Aorta (tissue), 5 donors: Measurements from ENCODE around the gene TEAD1. TPM values are rescaled to one million over a fixed set of nuclear protein-coding genes. Genes with fewer than 3 reads are reported as not detected.

Source experiments
- ATAC-seq: fragments of 200-7000 bp; cut with Tn5 transposase; one replicate; pipeline ENCODE4 v1.9.1; 2022; ENCODE audit warnings: moderate library complexity; ENCODE audit not compliant: low FRiP score
- DNase-seq, 2 donors: peaks; one replicate each; pipeline ENCODE4 v3.0.0-alpha.2; 2020
- H3K27ac ChIP-seq, 2 donors: one replicate each; pipeline ENCODE4 v1.5.1; 2013; ENCODE audit warnings: low read length in 2 of 2, mild to moderate bottlenecking in 2 of 2, moderate library complexity in 2 of 2, control low read depth in 1 of 2, inconsistent platforms in 1 of 2, low read depth in 1 of 2
- H3K27me3 ChIP-seq, 2 donors: one replicate each; pipeline ENCODE4 v1.6.1; 2013; ENCODE audit warnings: control low read depth in 1 of 2, low read length in 1 of 2, mild to moderate bottlenecking in 1 of 2, moderate library complexity in 1 of 2; ENCODE audit not compliant: insufficient read depth in 2 of 2, control insufficient read depth in 1 of 2
- H3K36me3 ChIP-seq, 2 donors: one replicate each; pipeline ENCODE4 v1.6.1; 2013; ENCODE audit warnings: control low read depth in 1 of 2, low read length in 1 of 2, mild to moderate bottlenecking in 1 of 2; ENCODE audit not compliant: insufficient read depth in 2 of 2, control insufficient read depth in 1 of 2
- H3K4me1 ChIP-seq, 2 donors: one replicate each; pipeline ENCODE4 v1.6.1; 2013; ENCODE audit warnings: low read length in 2 of 2, control low read depth in 1 of 2, mild to moderate bottlenecking in 1 of 2, moderate library complexity in 1 of 2; ENCODE audit not compliant: insufficient read depth in 2 of 2, control insufficient read depth in 1 of 2
- H3K4me3 ChIP-seq, 2 donors: one replicate each; pipeline ENCODE4 v1.5.1; 2013; ENCODE audit warnings: low read length in 2 of 2, control low read depth in 1 of 2, mild to moderate bottlenecking in 1 of 2
- H3K9me3 ChIP-seq: one replicate; pipeline ENCODE4 v1.6.1; 2013; ENCODE audit warnings: mild to moderate bottlenecking, low read length; ENCODE audit not compliant: control insufficient read depth
- WGBS, 2 donors: extraction: QIAGEN DNeasy Blood & Tissue Kit; methylation state at CpG; one replicate each; pipeline ENCODE4 v1.1.7; 2013; 5-methylcytosine and 5-hydroxymethylcytosine counted together
- intact Hi-C, 2 donors: fragments of 100-400 bp; cut with DNase I; formaldehyde crosslinking; loops; one replicate each; pipeline versions ENCODE4 v1.14.2 to v1.15.0; 2022
- polyA plus RNA-seq, 2 donors: library from polyadenylated mRNA; stranded (reverse); fragments of 200-250 nt; gene quantifications; one replicate each; pipeline ENCODE4 v1.2.3, GENCODE V29; 2013
- total RNA-seq, 2 donors: library from RNA; stranded (reverse); fragmentation: NEBNext Ultra II Directional; extraction: Animal tissue kit (Norgen Biotek cat#: 25700); gene quantifications; one replicate each; pipeline ENCODE4 v1.2.1, GENCODE V29; 2021
- donor health status: healthy with polysubstance abuse.
- donor health status: Bipolar disorder and iron deficiency.
- donor health status: DM: no; HTN: no; CAD: no.
- donor health status: DM: no; HTN: no; CAD: no.
- donor health status: DM: yes; HTN: yes; CAD: no.

Gene TEAD1
- total and polyA plus RNA-seq, 4 donors, result 10.8 to 64.9 (median 34.3) TPM

DNA sequence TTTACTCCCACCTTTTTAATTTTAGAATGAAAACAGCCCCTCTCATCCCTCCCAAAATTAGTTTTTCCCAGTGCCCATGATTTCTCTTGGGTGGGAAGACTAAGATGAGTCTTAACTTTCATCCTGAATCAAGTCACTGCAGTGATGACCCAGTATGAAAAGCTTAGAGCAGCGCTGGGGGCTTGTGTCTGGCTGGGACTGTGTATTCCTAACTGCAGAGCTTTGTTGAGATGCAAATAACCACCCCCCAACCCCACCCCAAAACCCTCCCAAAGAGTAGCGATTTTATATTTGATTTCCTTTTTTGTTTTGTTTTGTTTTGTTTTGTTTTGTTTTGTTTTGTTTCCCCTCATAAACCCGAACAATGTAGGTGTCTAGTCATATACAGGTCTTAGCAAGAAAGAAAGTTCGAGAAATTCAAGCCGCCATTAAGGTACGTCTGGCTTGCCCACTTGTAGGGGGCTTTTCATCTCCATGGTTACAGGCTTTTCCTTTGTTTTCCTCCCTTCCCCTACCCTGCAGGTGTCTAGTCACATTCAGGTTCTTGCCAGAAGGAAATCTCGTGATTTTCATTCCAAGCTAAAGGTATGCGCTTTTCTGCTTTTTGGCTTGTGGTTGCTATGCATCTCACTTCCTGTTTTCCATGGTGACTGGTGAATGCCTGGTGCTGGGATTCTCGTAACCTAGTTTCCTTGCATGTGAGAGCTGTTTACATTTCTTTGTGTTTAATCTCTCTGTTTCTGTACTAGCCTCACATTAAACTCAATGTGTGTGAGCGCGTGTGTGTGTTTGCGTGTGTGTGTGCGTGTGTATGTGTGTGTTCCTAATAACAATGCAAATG, 190.3 kb downstream of the TEAD1 start:
- DNase-seq (no peak), ATAC-seq (no peak)
- 81 to 82% methylated on average over 13 of the region's 13 CpGs for WGBS, 2 donors
- no peaks in the 10 kb centered on the region for H3K36me3 ChIP-seq
- no peak overlapping the region for H3K4me3 ChIP-seq
- H3K4me1 ChIP-seq, result peaks cover 2 to 6% of the 10 kb centered on the region in 2 donors
- no peaks in the 10 kb centered on the region for H3K27me3 ChIP-seq
- H3K27ac ChIP-seq, result no peak overlapping the region
- intact Hi-C loops, result no loop called here
- no peaks in the 10 kb centered on the region for H3K9me3 ChIP-seq

DNA sequence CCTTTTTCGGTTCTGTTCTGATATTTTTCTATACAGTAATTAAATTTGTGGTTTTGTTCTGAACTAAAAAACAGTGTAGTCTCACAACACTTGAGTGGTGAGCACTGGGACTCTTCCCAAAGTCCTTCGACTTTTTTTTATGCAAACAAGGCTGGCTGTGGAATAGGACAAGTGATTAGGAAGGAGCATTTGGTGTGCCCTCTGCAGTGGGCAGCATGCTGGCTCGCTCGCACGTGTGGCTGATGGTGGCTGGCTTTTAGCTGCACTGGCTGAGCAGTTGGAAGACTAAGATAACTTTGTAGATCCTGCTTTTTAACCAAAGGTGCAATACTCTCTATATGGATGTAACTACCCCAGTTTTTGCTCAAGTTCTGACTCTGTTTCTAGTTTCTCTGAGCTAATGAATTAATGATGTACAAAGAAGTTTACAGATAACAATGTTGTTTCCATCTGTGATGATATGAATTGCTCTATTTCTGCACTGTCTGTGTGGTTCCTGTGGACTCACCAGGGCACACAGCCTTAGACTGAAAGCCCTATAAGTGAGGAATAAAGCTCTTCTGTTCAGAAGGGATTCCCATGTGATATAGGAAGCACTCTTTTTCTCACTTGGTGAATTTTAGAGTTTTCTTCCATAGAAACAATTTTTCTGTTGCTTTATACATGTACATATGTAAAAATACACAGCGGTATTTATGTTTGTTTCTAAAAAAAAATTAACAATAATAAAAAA, 191.8 kb downstream of the TEAD1 start:
- WGBS, 2 donors, result 80 to 83% methylated on average over 6 of the region's 6 CpGs
- H3K27me3 ChIP-seq, result no peaks in the 10 kb centered on the region

DNA sequence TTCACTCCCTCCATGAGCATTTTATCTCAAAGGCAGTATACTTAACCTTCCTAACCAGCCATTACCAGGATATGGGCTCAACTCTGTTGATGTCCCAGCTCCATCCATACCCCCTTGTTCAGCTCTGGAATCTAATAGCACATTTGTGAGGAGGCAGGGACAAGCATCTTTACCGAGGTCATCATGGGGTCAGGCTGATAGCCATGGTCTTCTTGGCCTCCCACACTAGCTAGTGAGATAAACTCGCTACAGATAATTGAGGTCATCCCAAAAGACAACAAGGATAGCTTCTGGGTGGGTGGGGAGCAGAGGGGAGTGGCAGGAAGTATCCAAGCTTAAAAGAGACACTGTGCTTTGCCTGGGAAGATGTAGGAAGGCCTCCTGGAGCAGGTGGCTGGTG, 193.3 kb downstream of the TEAD1 start:
- WGBS, 2 donors, result 93 to 94% methylated on average over 2 of the region's 2 CpGs
- Histone ChIP-seq H3K4me1 (peaks cover under 1 to 2% of the 10 kb centered on the region in 2 donors), H3K27me3 (no peaks in the 10 kb centered on the region), H3K9me3 (no peaks in the 10 kb centered on the region), H3K36me3 (no peaks in the 10 kb centered on the region), H3K27ac (no peak overlapping the region), H3K4me3 (no peak overlapping the region)
- ATAC-seq, result no peak
- DNase-seq, result no peak
- intact Hi-C loops, result no loop called here

More for the DNA sequence above, 191.8 kb downstream of the TEAD1 start:
- intact Hi-C loops, result no loop called here
- ATAC-seq, result no peak
- H3K27ac ChIP-seq, result no peak overlapping the region
- no peaks in the 10 kb centered on the region for H3K36me3 ChIP-seq
- no peak overlapping the region for H3K4me3 ChIP-seq
- no peak for DNase-seq
- H3K9me3 ChIP-seq, result no peaks in the 10 kb centered on the region
- peaks cover 2 to 4% of the 10 kb centered on the region in 2 donors for H3K4me1 ChIP-seq

DNA sequence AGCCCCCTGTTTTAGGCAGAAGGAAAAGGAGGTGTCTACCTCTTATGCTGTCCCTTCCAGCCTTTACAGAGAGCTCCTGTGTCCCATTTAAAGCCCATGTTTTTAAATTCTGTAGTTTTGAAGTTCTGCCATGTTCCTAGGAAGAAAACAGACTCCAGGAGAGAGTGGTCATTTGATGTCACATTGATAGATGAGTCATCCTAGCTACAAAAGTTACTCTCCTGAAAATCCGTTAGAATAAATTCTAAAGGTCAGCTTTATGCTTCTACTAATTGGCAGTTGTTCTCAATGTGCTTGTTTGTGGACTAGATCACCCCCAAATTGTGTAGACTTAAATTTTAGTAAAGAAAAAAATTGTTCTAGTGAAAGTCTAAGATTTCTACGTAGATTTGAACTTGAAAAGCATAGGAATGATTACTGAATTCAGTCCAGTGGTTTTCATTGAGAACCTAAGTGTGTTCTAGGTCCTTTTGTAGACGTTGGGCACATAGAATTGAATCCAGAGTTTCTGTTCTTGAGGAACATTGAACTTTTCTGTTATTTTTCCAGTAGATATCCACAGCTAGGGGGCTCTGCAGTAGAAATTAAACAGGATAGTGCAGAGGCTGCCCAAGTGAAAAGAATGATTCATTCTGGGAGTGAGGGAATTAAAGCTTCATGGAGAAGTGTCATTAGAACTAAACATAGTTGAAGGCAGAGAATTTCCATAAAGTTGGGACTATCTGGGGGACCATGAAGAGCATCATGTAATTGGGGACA, 194.3 kb downstream of the TEAD1 start:
- 66 to 74% methylated on average over 3 of the region's 3 CpGs for WGBS, 2 donors
- Histone ChIP-seq H3K36me3 (no peaks in the 10 kb centered on the region), H3K9me3 (no peaks in the 10 kb centered on the region), H3K27ac (no peak overlapping the region), H3K4me3 (no peak overlapping the region), H3K27me3 (no peaks in the 10 kb centered on the region), H3K4me1 (peaks cover 0 to 2% of the 10 kb centered on the region in 2 donors)
- ATAC-seq, result no peak
- intact Hi-C loops, result no loop called here
- no peak for DNase-seq

DNA sequence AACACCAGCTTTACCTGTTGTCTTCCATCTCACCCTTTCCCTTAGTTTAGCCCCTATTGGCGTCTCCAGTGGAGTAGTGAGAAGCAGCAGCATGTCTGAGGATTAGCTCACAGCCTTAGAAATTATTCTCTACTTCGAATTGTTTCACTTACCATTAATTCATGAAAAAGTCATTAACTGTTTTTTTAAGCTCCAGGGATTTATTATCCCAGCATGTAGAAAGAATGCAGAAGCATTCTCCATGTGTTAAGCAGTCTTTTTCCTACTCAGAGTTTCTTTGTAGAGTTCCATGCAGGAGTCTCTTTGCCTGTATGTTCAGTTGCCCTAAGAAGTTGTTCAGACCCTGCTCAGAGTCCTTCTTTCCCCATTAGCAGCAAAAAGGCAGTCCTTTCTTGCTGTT, 197.0 kb downstream of the TEAD1 start:
- no peak for DNase-seq
- peaks cover 0 to 2% of the 10 kb centered on the region in 2 donors for H3K4me1 ChIP-seq
- no peaks in the 10 kb centered on the region for H3K27me3 ChIP-seq
- H3K9me3 ChIP-seq, result no peaks in the 10 kb centered on the region
- ATAC-seq, result no peak
- intact Hi-C loops, result no loop called here
- 66 to 68% methylated on average over 2 of the region's 2 CpGs for WGBS, 2 donors
- no peaks in the 10 kb centered on the region for H3K36me3 ChIP-seq
- H3K4me3 ChIP-seq, result no peak overlapping the region
- H3K27ac ChIP-seq, result no peak overlapping the region

DNA sequence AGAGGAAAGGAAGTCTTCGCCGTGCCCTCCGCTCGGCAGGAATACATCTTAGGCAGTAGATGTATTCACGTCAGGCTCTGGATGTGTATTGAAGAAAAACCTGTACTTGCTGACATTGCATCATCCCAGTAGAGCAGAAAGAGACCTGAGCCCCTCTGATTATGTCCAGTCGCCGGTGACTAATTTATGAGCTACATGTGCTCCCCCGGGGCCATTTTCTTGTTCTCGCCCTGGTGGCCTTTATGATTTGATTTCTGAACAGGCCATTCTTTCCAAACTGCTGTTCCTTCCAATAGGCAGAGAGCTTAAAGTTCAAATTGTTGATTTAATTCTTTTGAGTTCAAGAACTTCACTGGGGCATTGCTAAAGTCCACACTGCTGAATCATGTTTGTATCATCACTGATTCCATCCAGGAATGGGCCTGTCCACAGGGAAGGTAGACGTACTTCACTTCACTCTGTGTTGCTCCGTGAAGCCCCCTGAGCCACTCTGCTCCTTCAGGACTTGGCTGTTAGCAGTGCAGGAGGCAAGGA, 197.6 kb downstream of the TEAD1 start:
- ATAC-seq, result peak; percentile 28
- Histone ChIP-seq H3K4me1 (no peaks in the 10 kb centered on the region), H3K27ac (no peak overlapping the region), H3K36me3 (no peaks in the 10 kb centered on the region), H3K4me3 (no peak overlapping the region), H3K9me3 (no peaks in the 10 kb centered on the region), H3K27me3 (no peaks in the 10 kb centered on the region)
- WGBS, 2 donors, result 94 to 96% methylated on average over 11 of the region's 11 CpGs
- no peak for DNase-seq
- intact Hi-C loops, result no loop called here

DNA sequence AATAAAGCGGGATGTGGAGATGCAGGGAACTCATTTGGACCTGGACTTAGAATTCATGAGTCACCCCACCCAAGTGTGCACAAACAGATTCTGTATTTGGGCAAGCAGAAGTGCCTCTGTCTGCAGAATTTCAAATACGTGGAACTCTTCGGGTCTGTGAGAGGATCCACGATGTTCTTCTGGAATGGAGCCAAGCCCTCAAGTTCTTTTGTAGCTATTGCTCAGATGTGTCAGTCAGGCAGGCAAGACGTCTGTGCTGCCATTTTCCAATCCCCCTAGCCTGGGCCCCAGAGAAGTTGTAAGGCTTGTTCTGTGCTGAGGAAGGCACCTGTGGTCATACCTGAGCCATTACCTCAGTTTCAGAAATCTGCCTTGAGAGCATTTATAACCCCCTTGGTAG, 202.1 kb downstream of the TEAD1 start:
- 65 to 74% methylated on average over 5 of the region's 5 CpGs for WGBS, 2 donors
- no peaks in the 10 kb centered on the region for H3K36me3 ChIP-seq
- no peaks in the 10 kb centered on the region for H3K4me1 ChIP-seq
- no peaks in the 10 kb centered on the region for H3K9me3 ChIP-seq
- intact Hi-C loops, result no loop called here
- H3K27me3 ChIP-seq, result no peaks in the 10 kb centered on the region
- DNase-seq (no peak), ATAC-seq (no peak)
- no peak overlapping the region for H3K4me3 ChIP-seq
- H3K27ac ChIP-seq, result no peak overlapping the region

DNA sequence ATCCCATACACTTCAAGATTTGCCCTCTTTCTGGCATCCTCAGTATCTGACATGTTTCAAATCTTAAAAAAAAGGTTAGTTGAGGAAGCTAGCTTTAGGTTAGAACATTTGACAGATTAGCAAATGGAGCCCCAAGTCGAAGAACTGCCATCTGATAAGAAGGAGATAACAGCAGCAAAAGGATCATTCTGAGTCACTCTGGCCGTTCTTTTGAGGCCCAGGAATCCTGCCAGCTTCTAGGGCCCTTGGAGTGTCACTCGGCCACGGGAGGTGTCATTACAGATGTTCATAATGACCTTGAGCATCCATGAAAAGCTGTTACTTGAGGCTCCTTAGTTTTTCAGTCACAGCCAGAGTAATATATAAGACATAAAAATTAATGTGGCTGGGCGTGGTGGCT, 202.8 kb downstream of the TEAD1 start:
- 85 to 86% methylated on average over 5 of the region's 5 CpGs for WGBS, 2 donors
- Histone ChIP-seq H3K9me3 (no peaks in the 10 kb centered on the region), H3K27ac (no peak overlapping the region), H3K4me1 (no peaks in the 10 kb centered on the region), H3K36me3 (no peaks in the 10 kb centered on the region), H3K4me3 (no peak overlapping the region), H3K27me3 (no peaks in the 10 kb centered on the region)
- ATAC-seq, result no peak
- intact Hi-C loops, result no loop called here
- DNase-seq, result no peak
